Measurements from ENCODE around the gene LRRC8B.

DNA sequence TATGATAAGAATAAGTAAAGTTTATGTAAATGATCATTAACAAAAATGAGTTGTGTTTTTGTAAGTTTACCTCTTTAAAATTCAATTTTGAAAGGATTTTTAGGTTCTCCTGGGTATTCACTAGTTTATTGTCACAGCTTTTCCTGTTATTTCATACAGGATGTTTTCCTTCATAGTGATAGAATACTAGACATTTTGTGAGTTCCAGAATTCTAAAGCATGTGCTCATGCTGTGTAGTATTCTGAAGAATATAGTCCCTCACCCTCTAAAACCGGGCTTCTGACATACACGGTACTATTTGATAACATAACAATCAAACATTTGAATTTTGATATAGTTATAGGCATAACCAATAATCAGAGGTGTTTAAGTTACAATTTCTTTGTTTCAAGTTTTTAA is 118.9 kb downstream of the LRRC8B start:
- TF ChIP-seq, protein P1, sequence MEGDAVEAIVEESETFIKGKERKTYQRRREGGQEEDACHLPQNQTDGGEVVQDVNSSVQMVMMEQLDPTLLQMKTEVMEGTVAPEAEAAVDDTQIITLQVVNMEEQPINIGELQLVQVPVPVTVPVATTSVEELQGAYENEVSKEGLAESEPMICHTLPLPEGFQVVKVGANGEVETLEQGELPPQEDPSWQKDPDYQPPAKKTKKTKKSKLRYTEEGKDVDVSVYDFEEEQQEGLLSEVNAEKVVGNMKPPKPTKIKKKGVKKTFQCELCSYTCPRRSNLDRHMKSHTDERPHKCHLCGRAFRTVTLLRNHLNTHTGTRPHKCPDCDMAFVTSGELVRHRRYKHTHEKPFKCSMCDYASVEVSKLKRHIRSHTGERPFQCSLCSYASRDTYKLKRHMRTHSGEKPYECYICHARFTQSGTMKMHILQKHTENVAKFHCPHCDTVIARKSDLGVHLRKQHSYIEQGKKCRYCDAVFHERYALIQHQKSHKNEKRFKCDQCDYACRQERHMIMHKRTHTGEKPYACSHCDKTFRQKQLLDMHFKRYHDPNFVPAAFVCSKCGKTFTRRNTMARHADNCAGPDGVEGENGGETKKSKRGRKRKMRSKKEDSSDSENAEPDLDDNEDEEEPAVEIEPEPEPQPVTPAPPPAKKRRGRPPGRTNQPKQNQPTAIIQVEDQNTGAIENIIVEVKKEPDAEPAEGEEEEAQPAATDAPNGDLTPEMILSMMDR (IDR thresholded peaks at IDR 0.05 in 4 of 5, conservative IDR thresholded peaks at IDR 0.05 in 1 of 5): no peak
- no peak for TF ChIP-seq POLR2A (IDR thresholded peaks at IDR 0.05)

Measured in gastrocnemius medialis (tissue), 4 donors.